HFFc6 (cell line): ENCODE measurements around the gene MAGEL2. TPM values are rescaled to one million over a fixed set of nuclear protein-coding genes. Genes with fewer than 3 reads are reported as not detected.

Experiments used
- DNase-seq: peaks from one replicate; pipeline ENCODE4 v3.0.0-alpha.2; 2018
- H3K27ac Mint-ChIP-seq: 2 replicates; pipeline ENCODE4 v1.8.0; 2020; ENCODE audit warnings: mild to moderate bottlenecking, mixed read lengths
- H3K27me3 Mint-ChIP-seq: 2 replicates; pipeline ENCODE4 v1.8.0; 2021; ENCODE audit warnings: mild to moderate bottlenecking, moderate library complexity, mixed read lengths; ENCODE audit not compliant: insufficient read depth
- H3K36me3 Mint-ChIP-seq: 2 replicates; pipeline ENCODE4 v1.8.0; 2021; ENCODE audit warnings: low read depth, mixed read lengths
- H3K4me1 Mint-ChIP-seq: 2 replicates; pipeline ENCODE4 v1.8.0; 2020; ENCODE audit warnings: low read depth, mixed read lengths
- H3K4me3 Mint-ChIP-seq: 2 replicates; pipeline ENCODE4 v1.8.0; 2020; ENCODE audit warnings: mild to moderate bottlenecking, moderate library complexity, mixed read lengths
- H3K9me3 Mint-ChIP-seq: 2 replicates; pipeline ENCODE4 v1.8.0; 2020; ENCODE audit warnings: mild to moderate bottlenecking, mixed read lengths
- CTCF ChIP-seq: fragments of 200-600 bp; sonication (generic); IDR thresholded peaks from 2 replicates; pipeline ENCODE4 v1.5.0; 2021; ENCODE audit warnings: antibody characterized with exemption, mild to moderate bottlenecking
- total RNA-seq, 6 experiments: library from RNA; stranded (reverse); fragmentation: NEBNext Ultra II Directional; extraction: Animal tissue kit (Norgen Biotek cat#: 25700); gene quantifications; 2 replicates in 1 of 6; 3 replicates in 5 of 6; pipeline ENCODE4 v1.2.3, GENCODE V29; 2021

The MAGEL2 gene
- total RNA-seq, 6 experiments from 2014 or later: 0.08 to 0.11 TPM; not detected in 4

DNA sequence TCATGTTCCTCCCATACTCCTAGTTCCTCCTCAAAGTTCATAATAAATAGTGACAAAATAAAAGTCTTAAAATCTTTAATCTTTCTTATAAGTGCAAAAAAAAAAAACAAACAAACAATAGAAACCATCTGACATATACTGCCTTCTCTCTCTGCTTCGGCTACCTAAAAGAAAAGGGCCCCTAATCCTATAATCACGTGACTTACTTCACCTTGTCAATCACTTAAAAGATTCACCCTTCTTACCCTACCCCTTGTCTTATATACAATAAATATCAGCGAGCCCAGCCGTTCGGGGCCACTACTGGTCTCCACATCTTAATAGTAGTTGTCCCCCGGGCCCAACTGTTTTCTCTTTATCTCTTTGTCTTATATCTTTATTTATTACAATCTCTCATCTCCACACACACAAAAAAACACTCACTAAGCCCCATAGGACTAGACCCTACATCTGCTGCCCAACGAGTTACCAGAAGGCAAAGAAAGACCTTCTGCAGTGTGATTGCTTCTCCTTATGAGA lies 53.4 kb downstream of the MAGEL2 start:
- TF ChIP-seq CTCF: no peak
- H3K36me3 Mint-ChIP-seq: no peaks in the 10 kb centered on the region; the same call in 1 of the 2 replicates
- H3K4me3 Mint-ChIP-seq: no peak overlapping the region
- H3K4me1 Mint-ChIP-seq: no peaks in the 10 kb centered on the region
- peaks cover 28% of the 10 kb centered on the region for H3K9me3 Mint-ChIP-seq
- no peak for DNase-seq
- no peak overlapping the region for H3K27ac Mint-ChIP-seq
- H3K27me3 Mint-ChIP-seq: no peaks in the 10 kb centered on the region; the same call in 1 of the 2 replicates

Other genes with a start within 250 kb of the MAGEL2 start
- gene GOLGA6L2, start 200.6 kb downstream of the MAGEL2 start, total RNA-seq: not detected
- under 1 TPM in 3 of 6 experiments, not detected in 3; 0.12 to 0.16 (median 0.14) TPM for gene MKRN3, start 82.2 kb downstream of the MAGEL2 start, total RNA-seq
- gene NDN, start 39.4 kb upstream of the MAGEL2 start, total RNA-seq: not detected